Inflammatory macrophage (primary cell): Measurements from ENCODE around the gene CIITA.
A peak's percentile ranks its signal among the peaks of the same experiment; 100 is the strongest.

Source experiments
- DNase-seq, 2 donors: peaks; one replicate each; pipeline ENCODE4 v3.0.0-alpha.2; 2020 to 2022

Gene CIITA

GRCh38 chr16:10957771-10958482, 80.9 kb downstream of the CIITA start:
- no peak for DNase-seq

- no peak for DNase-seq
These were observed 82.2 kb downstream of the CIITA start for GRCh38 chr16:10959161-10959560.

GRCh38 chr16:10961231-10961630, 84.2 kb downstream of the CIITA start:
- no peak for DNase-seq

- peak; percentile 83 to 88 for DNase-seq
These were observed 87.3 kb downstream of the CIITA start for GRCh38 chr16:10964039-10964890.

- DNase-seq, result no peak
These were observed 87.9 kb downstream of the CIITA start for GRCh38 chr16:10964891-10965326.

- DNase-seq, result no peak
These were observed 88.5 kb downstream of the CIITA start for GRCh38 chr16:10965440-10966061.

- DNase-seq, result no peak
These were observed 89.1 kb downstream of the CIITA start for GRCh38 chr16:10966129-10966528.

- DNase-seq, result peak; percentile 18 to 27
These were observed 89.6 kb downstream of the CIITA start for GRCh38 chr16:10966559-10966958.

- no peak for DNase-seq
These were observed 91.0 kb downstream of the CIITA start for GRCh38 chr16:10967986-10968385.

- DNase-seq, result peak; percentile 63 to 72
These were observed 91.5 kb downstream of the CIITA start for GRCh38 chr16:10968498-10968897.

- DNase-seq, result peak; percentile 71 to 89
These were observed 92.6 kb downstream of the CIITA start for GRCh38 chr16:10969615-10970014.

- peak in 1 of 2 donors; percentile 8 for DNase-seq
These were observed 93.1 kb downstream of the CIITA start for GRCh38 chr16:10970065-10970464.

GRCh38 chr16:10971560-10971961, 94.6 kb downstream of the CIITA start:
- DNase-seq, result peak; percentile 60 to 68

GRCh38 chr16:10972108-10972818, 95.3 kb downstream of the CIITA start:
- DNase-seq, result no peak

GRCh38 chr16:10972819-10973464, 95.9 kb downstream of the CIITA start:
- peak in 1 of 2 donors; percentile 9 for DNase-seq

- DNase-seq, result no peak
These were observed 99.6 kb downstream of the CIITA start for GRCh38 chr16:10976634-10977033.

GRCh38 chr16:10978124-10978523, 101.1 kb downstream of the CIITA start:
- no peak for DNase-seq

GRCh38 chr16:10978871-10979446, 102.0 kb downstream of the CIITA start:
- no peak for DNase-seq

- no peak for DNase-seq
These were observed 103.0 kb downstream of the CIITA start for GRCh38 chr16:10979717-10980601.

GRCh38 chr16:10980813-10981212, 103.8 kb downstream of the CIITA start:
- no peak for DNase-seq
